GM18520 (cell line): ENCODE measurements around the gene SNAP91.

Source experiments
- ATAC-seq: cut with Tn5 transposase; IDR thresholded peaks from one replicate; pipeline ENCODE4 v1.9.1; 2021; ENCODE audit not compliant: unreplicated experiment

Gene SNAP91

DNA sequence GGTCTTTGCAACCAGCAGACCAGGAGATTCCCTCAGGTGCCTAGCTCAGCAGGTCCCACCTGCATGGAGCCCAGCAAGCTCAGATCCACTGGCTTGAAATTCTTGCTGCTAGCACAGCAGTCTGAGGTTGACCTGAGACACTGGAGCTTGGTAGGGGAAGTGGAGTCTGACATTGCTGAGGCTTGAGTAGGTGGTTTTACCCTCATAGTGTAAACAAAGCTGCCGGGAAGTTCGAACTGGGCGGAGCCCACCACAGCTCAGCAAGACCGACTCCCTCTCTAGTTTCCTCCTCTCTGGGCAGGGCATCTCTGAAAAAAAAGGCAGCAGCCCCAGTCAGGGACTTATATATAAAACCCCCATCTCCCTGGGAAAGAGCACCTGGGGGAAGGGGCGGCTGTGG, 162.3 kb downstream of the SNAP91 start:
- ATAC-seq, result no peak

GRCh38 chr6:83539678-83540077, 169.2 kb downstream of the SNAP91 start:
- ATAC-seq, result no peak

DNA sequence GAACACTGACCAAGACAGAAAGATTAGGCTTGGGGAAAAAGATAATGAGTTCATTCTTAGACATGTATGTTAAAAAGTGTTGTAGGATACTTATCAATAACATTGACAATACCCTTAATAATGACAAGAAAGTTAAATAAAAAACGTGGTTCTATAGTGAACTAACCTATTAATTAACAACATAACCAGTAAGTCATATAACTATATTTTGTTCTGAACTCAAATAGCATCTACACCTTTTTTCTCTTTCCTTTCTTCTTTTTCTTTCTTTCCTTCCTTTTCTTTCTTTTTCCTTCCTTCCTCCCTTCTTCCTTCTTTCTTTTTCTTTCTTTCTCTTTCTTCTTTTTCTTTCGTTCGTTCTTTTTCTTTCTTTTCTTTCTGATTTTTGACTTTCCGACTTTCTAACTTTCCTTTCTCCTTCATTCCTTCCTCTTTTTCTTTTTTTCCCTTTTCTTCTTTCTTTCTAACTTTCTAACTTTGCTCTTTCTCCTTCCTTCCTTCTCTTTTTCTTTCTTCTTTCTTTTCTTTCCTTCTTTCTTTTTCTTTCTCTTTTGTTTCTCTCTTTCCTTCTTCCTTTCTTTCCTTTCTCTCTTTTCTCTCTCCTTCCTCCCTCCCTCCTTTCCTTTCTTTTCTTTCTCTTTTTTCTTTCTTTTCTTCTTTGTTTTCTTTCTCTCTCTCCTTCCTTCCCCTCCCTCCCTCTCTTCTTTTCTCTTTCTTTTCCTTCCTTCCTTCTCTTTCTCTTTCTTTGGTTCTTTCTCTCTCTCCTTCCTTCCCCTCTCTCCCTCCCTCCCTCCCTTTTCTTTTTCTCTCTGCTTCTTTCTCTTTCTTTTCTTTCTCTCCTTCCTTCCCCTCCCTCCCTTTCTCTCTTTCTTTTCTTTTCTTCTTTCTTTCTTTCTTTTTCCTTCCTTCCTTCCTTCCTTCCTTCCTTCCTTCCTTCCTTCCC, 172.0 kb downstream of the SNAP91 start:
- no peak for ATAC-seq

DNA sequence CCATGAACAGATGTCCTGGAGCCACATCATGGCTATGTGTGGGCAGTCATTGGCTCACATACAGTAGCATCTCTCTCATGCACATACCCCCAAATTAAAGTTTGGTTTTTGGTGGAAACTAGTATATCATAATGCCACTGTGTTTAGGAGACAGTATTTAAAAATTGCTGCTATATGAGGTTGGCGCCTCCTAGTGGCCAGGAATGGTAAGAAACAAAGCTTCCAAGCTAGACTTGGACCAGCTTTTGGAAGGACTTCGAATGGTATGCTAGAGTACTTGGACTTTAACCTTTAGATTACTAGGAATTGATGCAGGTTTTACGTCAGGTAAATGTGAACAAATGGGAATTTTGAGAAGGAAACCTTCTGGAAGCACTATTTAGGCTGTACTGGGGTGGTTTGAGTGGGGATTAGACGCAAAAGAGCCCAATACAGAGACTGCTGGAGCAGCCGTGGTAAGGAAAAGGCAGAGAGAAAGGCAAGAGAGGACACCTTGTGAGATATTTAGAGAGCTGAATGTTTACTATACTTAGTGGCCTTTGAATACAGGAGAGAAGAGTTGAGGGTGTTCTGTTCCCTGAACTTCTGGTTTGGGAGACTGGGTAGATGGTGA, 172.8 kb downstream of the SNAP91 start:
- ATAC-seq, result peak; percentile 50

GRCh38 chr6:83518816-83519480, 190.0 kb downstream of the SNAP91 start:
- no peak for ATAC-seq

GRCh38 chr6:83517500-83517899, 191.4 kb downstream of the SNAP91 start:
- no peak for ATAC-seq

DNA sequence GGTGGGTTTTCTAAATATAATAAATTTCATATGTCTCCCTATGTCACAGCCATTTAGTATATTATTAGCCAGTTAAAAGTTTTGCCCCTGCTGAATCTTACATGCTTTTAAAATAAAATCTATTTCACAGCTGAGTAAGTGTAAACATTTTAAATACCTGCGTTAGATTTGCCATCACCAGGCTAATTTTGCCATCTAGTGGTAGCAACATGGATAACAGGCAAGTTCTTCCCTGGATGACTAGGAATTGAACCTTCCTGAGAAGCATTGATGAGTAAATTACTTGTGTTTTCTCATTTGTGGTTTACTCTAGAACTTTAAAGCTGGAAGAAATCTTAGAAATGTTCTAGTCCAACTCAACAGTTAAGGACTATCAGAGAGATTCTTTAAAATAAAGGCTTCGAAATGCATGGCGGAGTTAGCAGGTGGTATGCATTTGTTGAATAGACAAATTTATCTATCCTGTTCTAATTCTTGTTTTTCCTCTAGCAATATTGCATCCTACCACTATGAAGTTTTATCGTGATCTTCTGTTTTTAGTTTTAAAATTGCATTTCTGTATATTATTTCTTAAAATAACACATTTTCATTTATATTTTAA, 193.9 kb downstream of the SNAP91 start:
- peak; percentile 53 for ATAC-seq

- ATAC-seq, result no peak
These were observed 194.4 kb downstream of the SNAP91 start for GRCh38 chr6:83514466-83514865.

DNA sequence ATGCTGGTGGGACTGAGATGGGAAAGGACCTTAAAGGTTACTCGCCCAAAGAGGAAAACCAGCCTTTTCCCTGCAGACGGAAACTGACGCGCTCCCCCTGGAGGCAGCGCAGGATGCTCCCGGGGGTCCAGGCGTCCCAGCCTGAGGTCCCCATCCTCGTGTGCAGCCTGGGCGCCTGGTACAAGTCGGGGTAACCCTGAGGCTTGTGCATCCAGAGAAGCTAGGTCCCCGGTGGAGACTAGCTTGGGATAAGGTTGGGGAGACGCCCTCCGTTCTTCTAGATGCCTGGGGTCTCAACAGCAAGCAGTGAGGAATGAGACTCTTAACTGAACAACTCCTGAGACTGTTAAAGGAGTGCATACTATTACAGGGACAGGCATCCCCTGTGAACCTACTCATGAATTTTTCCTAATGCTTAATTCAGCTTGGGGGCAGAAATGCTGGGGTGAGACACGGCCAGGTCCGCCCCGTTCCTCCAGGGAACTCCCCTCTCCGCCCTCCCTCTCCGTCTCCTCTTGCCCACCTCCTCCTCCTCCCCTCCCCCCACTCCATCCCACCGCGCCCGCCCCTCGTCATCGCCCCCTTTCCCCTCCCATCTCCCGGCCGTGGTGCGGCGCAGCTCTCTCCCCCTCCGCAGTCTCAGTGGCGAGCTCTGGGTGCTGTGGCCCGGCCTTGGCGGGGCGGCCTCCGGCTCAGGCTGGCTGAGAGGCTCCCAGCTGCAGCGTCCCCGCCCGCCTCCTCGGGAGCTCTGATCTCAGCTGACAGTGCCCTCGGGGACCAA, 196.8 kb downstream of the SNAP91 start, which contains the start of gene PRSS35:
PRSS35 (plus strand) TSS at position 634 of the 781 bp plus-strand sequence. CDS start 10,908 bp downstream, outside the sequence.
- peak; percentile 39 for ATAC-seq

DNA sequence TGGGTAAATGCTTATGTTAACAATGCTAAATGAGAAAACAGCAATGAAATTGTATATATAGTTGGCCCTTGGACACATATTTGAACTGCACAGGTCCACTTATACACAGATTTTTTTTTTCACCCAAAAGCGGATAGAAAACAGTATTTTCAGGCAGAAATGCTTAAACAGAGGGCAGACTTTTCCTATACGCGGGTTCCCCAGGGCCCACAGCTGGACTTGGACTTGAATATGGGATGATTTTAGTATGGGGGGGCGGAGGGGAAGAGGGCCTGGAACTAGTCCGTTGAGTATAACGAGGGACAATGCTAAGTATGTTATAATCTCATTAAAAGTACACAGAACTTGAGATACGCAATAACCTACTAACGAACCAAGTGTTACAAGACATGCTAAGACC, 197.6 kb downstream of the SNAP91 start:
- no peak for ATAC-seq

DNA sequence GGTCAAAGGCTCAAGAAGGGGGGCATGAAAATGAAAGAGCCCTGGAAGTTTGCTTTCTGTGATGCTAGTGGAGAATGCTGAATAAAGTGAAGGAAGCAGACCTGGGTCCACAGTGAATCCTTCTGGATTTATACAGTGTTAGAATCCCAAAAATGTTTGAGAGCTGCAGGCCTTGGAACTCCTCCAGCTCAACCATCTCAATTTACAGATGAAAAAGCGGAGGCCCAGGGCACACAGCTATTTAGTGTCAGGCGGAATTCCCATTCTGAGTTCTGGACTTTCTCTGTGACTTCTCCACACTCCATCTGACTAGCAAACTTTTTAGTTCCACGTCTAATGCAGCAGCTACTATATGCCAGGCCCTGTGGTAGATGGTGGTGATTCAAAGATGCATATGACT, 198.1 kb downstream of the SNAP91 start:
- ATAC-seq, result no peak

DNA sequence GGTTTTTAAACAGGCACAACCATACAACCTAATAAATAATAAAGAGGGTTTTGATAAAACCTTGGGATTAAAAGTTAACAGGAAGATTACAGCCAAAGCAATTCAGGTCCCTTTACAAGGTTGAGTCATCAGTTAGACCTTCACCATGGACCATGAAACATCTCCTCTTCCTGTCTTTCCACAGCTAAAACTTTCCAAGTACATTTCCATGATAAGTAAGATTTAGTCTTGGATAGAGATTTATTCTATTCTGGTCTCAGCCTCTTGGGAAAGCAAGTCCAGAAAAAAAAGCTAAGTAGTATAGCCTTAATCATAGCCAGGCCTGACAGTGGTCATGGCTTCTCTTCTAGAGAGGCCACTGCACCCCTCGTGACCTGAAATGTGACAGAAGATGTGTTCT, 199.5 kb downstream of the SNAP91 start:
- no peak for ATAC-seq

- ATAC-seq, result no peak
These were observed 203.5 kb downstream of the SNAP91 start for GRCh38 chr6:83505356-83505755.
